Panc1 (cell line): Measurements from ENCODE around the gene ANTXR1. TPM values are rescaled to one million over a fixed set of nuclear protein-coding genes. Genes with fewer than 3 reads are reported as not detected.

Source experiments
- ATAC-seq: fragments of 200-7000 bp; cut with Tn5 transposase; 2 replicates; pipeline ENCODE4 v1.9.1; 2020; ENCODE audit warnings: mild to moderate bottlenecking, moderate library complexity
- BruUV-seq: library from RNA; stranded (reverse); fragments of 400-500 nt; replicated peaks from 2 replicates; lab custom pipeline; 2021; lab: Mats Ljungman, UMichigan
- CTCF ChIA-PET: fragments of 300-600 bp; sonication (Branson Sonifier 250); formaldehyde crosslinking; loops from one replicate; lab custom pipeline; 2022; ENCODE audit warnings: antibody characterized with exemption; lab: Charles Lee
- POLR2A ChIA-PET: fragments of 300-600 bp; sonication (Branson Sonifier 250); formaldehyde crosslinking; loops from one replicate; lab custom pipeline; 2022; ENCODE audit warnings: antibody characterized with exemption; lab: Charles Lee
- DNase-seq: peaks from one replicate; pipeline ENCODE4 v3.0.0-alpha.2; 2010; ENCODE audit warnings: low read depth, low spot score
- H3K27ac ChIP-seq: 2 replicates; pipeline ENCODE4 v1.5.1; 2011; ENCODE audit warnings: mild to moderate bottlenecking, low read length, inconsistent platforms
- H3K27me3 ChIP-seq: fragments of 200-500 bp; sonication (Bioruptor generic); 2 replicates; pipeline ENCODE4 v1.6.0; 2014; ENCODE audit warnings: low read length, inconsistent platforms; ENCODE audit not compliant: control insufficient read depth, insufficient read depth
- H3K36me3 ChIP-seq: fragments of 200-500 bp; sonication (Bioruptor generic); 2 replicates; pipeline ENCODE4 v1.5.1; 2014; ENCODE audit warnings: inconsistent platforms, mild to moderate bottlenecking, low read length, moderate library complexity; ENCODE audit not compliant: control insufficient read depth, insufficient read depth
- H3K4me1 ChIP-seq: 2 replicates; pipeline ENCODE4 v1.5.1; 2011; ENCODE audit warnings: inconsistent platforms, mild to moderate bottlenecking, low read length, moderate library complexity; ENCODE audit not compliant: control insufficient read depth, insufficient read depth
- H3K4me3 ChIP-seq, 2 experiments: 2 replicates each; pipeline ENCODE4 v1.5.1; 2011 to 2012; ENCODE audit warnings: low read depth in 2 of 2, low read length in 2 of 2, mild to moderate bottlenecking in 2 of 2, inconsistent platforms in 1 of 2, moderate library complexity in 1 of 2
- H3K9me3 ChIP-seq: fragments of 200-500 bp; sonication (Bioruptor generic); 2 replicates; pipeline ENCODE4 v1.5.1; 2014; ENCODE audit warnings: low read depth, mild to moderate bottlenecking, inconsistent platforms, low read length, moderate library complexity; ENCODE audit not compliant: control insufficient read depth, insufficient read depth
- POLR2AphosphoS5 ChIP-seq: IDR thresholded peaks from 2 replicates; pipeline ENCODE4 v1.6.1; 2012; ENCODE audit warnings: mild to moderate bottlenecking, low read depth, low read length, moderate library complexity
- SIN3A ChIP-seq: IDR thresholded peaks from 2 replicates; pipeline ENCODE4 v1.6.1; 2012; ENCODE audit warnings: low read depth, mild to moderate bottlenecking, low read length, moderate library complexity, borderline replicate concordance; ENCODE audit not compliant: insufficient read depth
- TCF7L2 ChIP-seq: IDR thresholded peaks from 2 replicates; pipeline ENCODE4 v1.6.1; 2011; ENCODE audit warnings: mild to moderate bottlenecking, low read depth, low read length, inconsistent platforms
- in situ Hi-C: cut with HindIII; loops from 2 replicates; pipeline ENCODE4 v1.10.0; 2016; ENCODE audit warnings: low sequenced_read_pairs, low pct_unique_long_range_greater_than_20kb
- intact Hi-C: fragments of 100-400 bp; cut with micrococcal nuclease; formaldehyde crosslinking; loops from one replicate; pipeline ENCODE4 v1.10.0; 2022; ENCODE audit not compliant: unreplicated experiment
- total RNA-seq: library from RNA; stranded (reverse); gene quantifications from one replicate; pipeline ENCODE4 v1.2.1, GENCODE V29; 2021; ENCODE audit not compliant: unreplicated experiment
- TF ChIP-seq, protein P1 (sequence below): fragments of 450-650 bp; IDR thresholded peaks from 2 replicates; pipeline ENCODE4 v1.5.1; 2017; ENCODE audit warnings: mild to moderate bottlenecking
- TF ChIP-seq, protein P2 (sequence below), 2 experiments: IDR thresholded peaks; 2 replicates each; pipeline ENCODE4 v1.6.1; 2011 to 2012; ENCODE audit warnings: low read depth in 2 of 2, control low read depth in 1 of 2, low read length in 1 of 2, mild to moderate bottlenecking in 1 of 2, moderate library complexity in 1 of 2; ENCODE audit not compliant: insufficient read depth in 1 of 2

ANTXR1 gene
- total RNA-seq, 1 experiment from 2014 or later, result 132 TPM

DNA sequence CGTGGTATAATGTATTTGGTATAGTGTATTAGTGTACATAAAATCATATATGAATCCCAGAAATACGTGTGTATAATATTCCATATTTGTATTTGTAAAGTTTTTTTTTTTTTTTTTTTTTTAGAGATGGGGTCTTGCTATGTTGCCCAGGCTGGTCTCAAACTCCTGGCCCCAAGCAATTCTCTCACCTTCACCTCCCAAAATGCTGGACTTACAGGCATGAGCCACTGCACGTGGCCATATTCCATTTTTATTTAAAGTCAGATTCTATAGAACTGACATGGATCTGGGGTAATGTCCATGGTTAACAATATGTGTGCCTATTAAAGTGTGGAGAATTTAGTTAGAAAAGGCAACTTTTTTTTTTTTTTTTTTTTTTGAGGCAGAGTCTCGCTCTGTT is 71.5 kb downstream of the ANTXR1 start:
- TF ChIP-seq, protein P1, sequence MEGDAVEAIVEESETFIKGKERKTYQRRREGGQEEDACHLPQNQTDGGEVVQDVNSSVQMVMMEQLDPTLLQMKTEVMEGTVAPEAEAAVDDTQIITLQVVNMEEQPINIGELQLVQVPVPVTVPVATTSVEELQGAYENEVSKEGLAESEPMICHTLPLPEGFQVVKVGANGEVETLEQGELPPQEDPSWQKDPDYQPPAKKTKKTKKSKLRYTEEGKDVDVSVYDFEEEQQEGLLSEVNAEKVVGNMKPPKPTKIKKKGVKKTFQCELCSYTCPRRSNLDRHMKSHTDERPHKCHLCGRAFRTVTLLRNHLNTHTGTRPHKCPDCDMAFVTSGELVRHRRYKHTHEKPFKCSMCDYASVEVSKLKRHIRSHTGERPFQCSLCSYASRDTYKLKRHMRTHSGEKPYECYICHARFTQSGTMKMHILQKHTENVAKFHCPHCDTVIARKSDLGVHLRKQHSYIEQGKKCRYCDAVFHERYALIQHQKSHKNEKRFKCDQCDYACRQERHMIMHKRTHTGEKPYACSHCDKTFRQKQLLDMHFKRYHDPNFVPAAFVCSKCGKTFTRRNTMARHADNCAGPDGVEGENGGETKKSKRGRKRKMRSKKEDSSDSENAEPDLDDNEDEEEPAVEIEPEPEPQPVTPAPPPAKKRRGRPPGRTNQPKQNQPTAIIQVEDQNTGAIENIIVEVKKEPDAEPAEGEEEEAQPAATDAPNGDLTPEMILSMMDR, result no peak
- TF ChIP-seq POLR2AphosphoS5 (no peak), TCF7L2 (no peak), SIN3A (no peak)
- TF ChIP-seq, protein P2, sequence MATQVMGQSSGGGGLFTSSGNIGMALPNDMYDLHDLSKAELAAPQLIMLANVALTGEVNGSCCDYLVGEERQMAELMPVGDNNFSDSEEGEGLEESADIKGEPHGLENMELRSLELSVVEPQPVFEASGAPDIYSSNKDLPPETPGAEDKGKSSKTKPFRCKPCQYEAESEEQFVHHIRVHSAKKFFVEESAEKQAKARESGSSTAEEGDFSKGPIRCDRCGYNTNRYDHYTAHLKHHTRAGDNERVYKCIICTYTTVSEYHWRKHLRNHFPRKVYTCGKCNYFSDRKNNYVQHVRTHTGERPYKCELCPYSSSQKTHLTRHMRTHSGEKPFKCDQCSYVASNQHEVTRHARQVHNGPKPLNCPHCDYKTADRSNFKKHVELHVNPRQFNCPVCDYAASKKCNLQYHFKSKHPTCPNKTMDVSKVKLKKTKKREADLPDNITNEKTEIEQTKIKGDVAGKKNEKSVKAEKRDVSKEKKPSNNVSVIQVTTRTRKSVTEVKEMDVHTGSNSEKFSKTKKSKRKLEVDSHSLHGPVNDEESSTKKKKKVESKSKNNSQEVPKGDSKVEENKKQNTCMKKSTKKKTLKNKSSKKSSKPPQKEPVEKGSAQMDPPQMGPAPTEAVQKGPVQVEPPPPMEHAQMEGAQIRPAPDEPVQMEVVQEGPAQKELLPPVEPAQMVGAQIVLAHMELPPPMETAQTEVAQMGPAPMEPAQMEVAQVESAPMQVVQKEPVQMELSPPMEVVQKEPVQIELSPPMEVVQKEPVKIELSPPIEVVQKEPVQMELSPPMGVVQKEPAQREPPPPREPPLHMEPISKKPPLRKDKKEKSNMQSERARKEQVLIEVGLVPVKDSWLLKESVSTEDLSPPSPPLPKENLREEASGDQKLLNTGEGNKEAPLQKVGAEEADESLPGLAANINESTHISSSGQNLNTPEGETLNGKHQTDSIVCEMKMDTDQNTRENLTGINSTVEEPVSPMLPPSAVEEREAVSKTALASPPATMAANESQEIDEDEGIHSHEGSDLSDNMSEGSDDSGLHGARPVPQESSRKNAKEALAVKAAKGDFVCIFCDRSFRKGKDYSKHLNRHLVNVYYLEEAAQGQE (IDR thresholded peaks at IDR 0.05; ENCODE audit: insufficient read depth in 1 of 2, low read depth in 2 of 2, low read length in 1 of 2), result no peak
- Histone ChIP-seq H3K9me3 (no peaks in the 10 kb centered on the region), H3K27me3 (no peaks in the 10 kb centered on the region), H3K4me1 (peaks cover 36% of the 10 kb centered on the region), H3K27ac (peak overlapping the region; percentile 94; the same call in 1 of the 2 replicates), H3K4me3 (no peak overlapping the region), H3K36me3 (peaks cover 3% of the 10 kb centered on the region; the same call in 1 of the 2 replicates)
- no TSS peak for BruUV-seq
- ChIA-PET POLR2A (no interaction called here), CTCF (interaction anchor here (0.7 kb wide), 1 partner anchor 9 kb away, joined by 6 read pairs; no protein-coding TSS in a partner anchor)
- ATAC-seq (no peak), DNase-seq (no peak)
- in situ Hi-C loops (no loop called here), intact Hi-C loops (no loop called here)

DNA sequence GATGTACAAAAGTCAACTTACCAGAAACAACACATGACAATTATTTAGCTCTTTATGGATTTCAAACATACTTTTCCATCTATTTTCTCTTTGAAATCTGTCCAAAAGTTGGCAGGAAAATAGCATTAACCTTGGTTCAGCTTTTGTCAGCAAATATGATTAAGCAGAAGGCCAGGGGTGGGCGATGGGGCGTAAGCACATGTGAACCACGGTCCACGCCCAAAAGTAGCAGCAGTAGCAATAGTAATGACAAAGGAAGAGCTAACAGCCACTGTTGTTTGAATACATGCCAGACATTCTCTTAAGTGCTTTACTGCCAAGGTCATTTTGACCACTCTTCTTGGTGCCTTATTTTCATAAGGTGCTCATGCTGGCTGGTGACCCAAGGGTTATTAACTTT is 73.5 kb downstream of the ANTXR1 start:
- intact Hi-C loops, result no loop called here
- Histone ChIP-seq H3K9me3 (no peaks in the 10 kb centered on the region), H3K4me1 (peaks cover 31% of the 10 kb centered on the region), H3K36me3 (peaks cover 3% of the 10 kb centered on the region; the same call in 1 of the 2 replicates), H3K27ac (peak overlapping the region; percentile 78; the same call in 1 of the 2 replicates), H3K27me3 (no peaks in the 10 kb centered on the region), H3K4me3 (no peak overlapping the region)
- POLR2A ChIA-PET, result no interaction called here
- CTCF ChIA-PET, result no interaction called here
- TF ChIP-seq TCF7L2, result no peak
- DNase-seq (no peak), ATAC-seq (no peak)
- in situ Hi-C loops, result no loop called here
- BruUV-seq, result no TSS peak

DNA sequence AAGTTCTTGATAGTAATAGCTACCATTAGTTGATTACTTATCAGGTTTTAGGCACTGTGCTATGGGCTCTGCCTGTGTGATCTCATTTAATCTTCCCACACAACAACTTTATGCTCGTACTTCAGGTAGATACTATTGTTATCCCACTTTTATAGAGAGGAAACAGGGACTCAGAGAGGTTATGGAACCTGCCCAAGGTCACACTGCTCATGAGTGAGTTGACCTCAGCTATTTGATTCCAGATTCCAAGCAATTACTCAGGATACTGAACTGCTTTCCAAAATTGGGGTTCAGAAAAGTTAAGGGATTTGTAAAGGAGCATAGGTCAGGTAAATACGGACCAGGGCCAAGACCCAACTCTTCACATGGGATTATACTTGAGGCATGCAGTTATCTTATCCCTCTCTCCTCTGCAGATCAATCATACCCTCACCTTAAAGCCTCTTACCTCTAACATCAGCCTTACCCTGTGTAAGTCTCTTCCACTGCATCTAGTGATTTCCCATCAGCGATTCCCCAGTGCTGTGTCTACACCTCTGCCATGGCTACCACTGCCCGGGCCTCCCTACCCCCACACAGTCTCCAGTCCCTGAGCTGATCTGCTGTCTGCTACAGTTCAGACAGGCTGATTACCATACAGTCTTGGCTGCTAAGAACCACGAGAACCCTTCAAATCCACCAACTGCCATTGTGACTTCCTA is 74.4 kb downstream of the ANTXR1 start:
- no peak for ATAC-seq
- BruUV-seq, result no TSS peak

More for the DNA sequence above, 74.4 kb downstream of the ANTXR1 start:
- POLR2A ChIA-PET, result no interaction called here
- TF ChIP-seq SIN3A (no peak), POLR2AphosphoS5 (no peak), TCF7L2 (no peak)
- TF ChIP-seq, protein P2 (IDR thresholded peaks at IDR 0.05; ENCODE audit: insufficient read depth in 1 of 2, low read depth in 2 of 2, low read length in 1 of 2), result no peak
- TF ChIP-seq, protein P1, result no peak
- H3K9me3 ChIP-seq, result no peaks in the 10 kb centered on the region
- peak overlapping the region; percentile 78; the same call in 1 of the 2 replicates for H3K27ac ChIP-seq
- peaks cover 22% of the 10 kb centered on the region for H3K4me1 ChIP-seq
- CTCF ChIA-PET, result no interaction called here
- H3K36me3 ChIP-seq, result no peaks in the 10 kb centered on the region; the same call in 1 of the 2 replicates
- DNase-seq, result no peak
- H3K4me3 ChIP-seq, result no peak overlapping the region
- intact Hi-C loops (no loop called here), in situ Hi-C loops (no loop called here)
- H3K27me3 ChIP-seq, result no peaks in the 10 kb centered on the region
